NCI-H226 (cell line): Measurements from ENCODE around the gene CELSR1.
"Not testable (repeated sequence)": the region's sequence is repeated elsewhere in the genome, so short reads cannot be mapped to it uniquely, and the experiment has no call there.

ENCODE experiments used
- DNase-seq: peaks from one replicate; pipeline ENCODE4 v3.0.0-alpha.2; 2015

The CELSR1 gene

GRCh38 chr22:46415776-46416519, 121.5 kb downstream of the CELSR1 start:
- no peak for DNase-seq

GRCh38 chr22:46414704-46415103, 122.7 kb downstream of the CELSR1 start:
- no peak for DNase-seq

GRCh38 chr22:46413725-46414379, 123.6 kb downstream of the CELSR1 start:
- DNase-seq = no peak

GRCh38 chr22:46411347-46411746, 126.1 kb downstream of the CELSR1 start:
- no peak for DNase-seq

- DNase-seq = no peak
Measured at GRCh38 chr22:46410291-46410808, 127.1 kb downstream of the CELSR1 start.

- DNase-seq = no peak
Measured at GRCh38 chr22:46409631-46410210, 127.7 kb downstream of the CELSR1 start.

- DNase-seq = no peak
Measured at GRCh38 chr22:46408568-46409506, 128.6 kb downstream of the CELSR1 start.

GRCh38 chr22:46407748-46408147, 129.7 kb downstream of the CELSR1 start:
- DNase-seq = no peak

- no peak for DNase-seq
Measured at GRCh38 chr22:46406791-46407190, 130.6 kb downstream of the CELSR1 start.

- no peak for DNase-seq
Measured at GRCh38 chr22:46406349-46406748, 131.1 kb downstream of the CELSR1 start.

- DNase-seq = no peak
Measured at GRCh38 chr22:46405901-46406300, 131.5 kb downstream of the CELSR1 start.

GRCh38 chr22:46403880-46404279, 133.5 kb downstream of the CELSR1 start:
- DNase-seq = not testable (repeated sequence)

- no peak for DNase-seq
Measured at GRCh38 chr22:46402505-46402904, 134.9 kb downstream of the CELSR1 start.

- DNase-seq = no peak
Measured at GRCh38 chr22:46401370-46401769, 136.1 kb downstream of the CELSR1 start.

GRCh38 chr22:46399251-46400024, 138.0 kb downstream of the CELSR1 start:
- no peak for DNase-seq

GRCh38 chr22:46397951-46398350, 139.5 kb downstream of the CELSR1 start:
- DNase-seq = no peak

GRCh38 chr22:46397514-46397913, 139.9 kb downstream of the CELSR1 start:
- no peak for DNase-seq

- DNase-seq = not testable (repeated sequence)
Measured at GRCh38 chr22:46397049-46397448, 140.4 kb downstream of the CELSR1 start.

GRCh38 chr22:46395145-46395544, 142.3 kb downstream of the CELSR1 start:
- no peak for DNase-seq

GRCh38 chr22:46394622-46395021, 142.8 kb downstream of the CELSR1 start:
- no peak for DNase-seq

- DNase-seq = no peak
Measured at GRCh38 chr22:46393873-46394272, 143.5 kb downstream of the CELSR1 start.
